Naive thymus-derived CD8-positive, alpha-beta T cell (primary cell): ENCODE results near the gene PTPN23. TPM values are rescaled to one million over a fixed set of nuclear protein-coding genes. Genes with fewer than 3 reads are reported as not detected.
A peak's percentile ranks its signal among the peaks of the same experiment; 100 is the strongest.

Source experiments
- ATAC-seq, 2 donors: fragments of 150-1000 bp; cut with Tn5 transposase in 1 of 2; sonication (Bioruptor Pico), chemical (Tn5 transposase) in 1 of 2; 1 replicate in 1 of 2; 2 replicates in 1 of 2; pipeline ENCODE4 v1.10.0; 2021; ENCODE audit warnings: mild to moderate bottlenecking in 2 of 2, moderate library complexity in 2 of 2
- POLR2A ChIA-PET: fragments of 350-600 bp; sonication (Branson Sonifier 250); formaldehyde crosslinking; loops from one replicate; lab custom pipeline; 2021; ENCODE audit warnings: antibody characterized with exemption; lab: Charles Lee
- DNase-seq, 10 donors: peaks; one replicate each; pipeline versions ENCODE4 v3.0.0 to v3.0.0-alpha.2; 2020 to 2022
- H3K27ac Mint-ChIP-seq, 10 donors: one replicate each; pipeline ENCODE4 v1.8.0; 2020 to 2022; ENCODE audit warnings: mild to moderate bottlenecking in 10 of 10, mixed read lengths in 10 of 10, moderate library complexity in 4 of 10, inconsistent platforms in 1 of 10
- H3K27me3 Mint-ChIP-seq, 5 donors: one replicate each; pipeline ENCODE4 v1.8.0; 2021 to 2022; ENCODE audit warnings: mixed read lengths in 5 of 5
- H3K36me3 Mint-ChIP-seq, 3 donors: one replicate each; pipeline ENCODE4 v1.8.0; 2020 to 2022; ENCODE audit warnings: mixed read lengths in 3 of 3, mild to moderate bottlenecking in 2 of 3, inconsistent platforms in 1 of 3
- H3K4me1 Mint-ChIP-seq, 4 donors: one replicate each; pipeline ENCODE4 v1.8.0; 2021 to 2022; ENCODE audit warnings: mixed read lengths in 4 of 4
- H3K4me3 Mint-ChIP-seq, 10 donors: one replicate each; pipeline ENCODE4 v1.8.0; 2020 to 2022; ENCODE audit warnings: mild to moderate bottlenecking in 10 of 10, mixed read lengths in 10 of 10, moderate library complexity in 6 of 10, inconsistent platforms in 1 of 10
- H3K9me3 Mint-ChIP-seq, 9 donors: one replicate each; pipeline ENCODE4 v1.8.0; 2020 to 2022; ENCODE audit warnings: mixed read lengths in 9 of 9, mild to moderate bottlenecking in 3 of 9, inconsistent platforms in 1 of 9, moderate library complexity in 1 of 9
- polyA plus RNA-seq, 3 donors: library from polyadenylated mRNA; unstranded; fragments of 300-500 nt; fragmentation: Illumina TruSeq; gene quantifications; one replicate each; pipeline ENCODE4 v1.2.3, GENCODE V29; 2021
- total RNA-seq, 8 experiments: library from RNA in 2 of 8; stranded (reverse) in 2 of 8; gene quantifications; one replicate each; pipeline ENCODE4 v1.2.3 and lab custom pipeline; 2021 to 2026

PTPN23 gene
- total and polyA plus RNA-seq, 5 experiments from 2014 or later, result 3.0 to 63.8 (median 3.9) TPM

DNA sequence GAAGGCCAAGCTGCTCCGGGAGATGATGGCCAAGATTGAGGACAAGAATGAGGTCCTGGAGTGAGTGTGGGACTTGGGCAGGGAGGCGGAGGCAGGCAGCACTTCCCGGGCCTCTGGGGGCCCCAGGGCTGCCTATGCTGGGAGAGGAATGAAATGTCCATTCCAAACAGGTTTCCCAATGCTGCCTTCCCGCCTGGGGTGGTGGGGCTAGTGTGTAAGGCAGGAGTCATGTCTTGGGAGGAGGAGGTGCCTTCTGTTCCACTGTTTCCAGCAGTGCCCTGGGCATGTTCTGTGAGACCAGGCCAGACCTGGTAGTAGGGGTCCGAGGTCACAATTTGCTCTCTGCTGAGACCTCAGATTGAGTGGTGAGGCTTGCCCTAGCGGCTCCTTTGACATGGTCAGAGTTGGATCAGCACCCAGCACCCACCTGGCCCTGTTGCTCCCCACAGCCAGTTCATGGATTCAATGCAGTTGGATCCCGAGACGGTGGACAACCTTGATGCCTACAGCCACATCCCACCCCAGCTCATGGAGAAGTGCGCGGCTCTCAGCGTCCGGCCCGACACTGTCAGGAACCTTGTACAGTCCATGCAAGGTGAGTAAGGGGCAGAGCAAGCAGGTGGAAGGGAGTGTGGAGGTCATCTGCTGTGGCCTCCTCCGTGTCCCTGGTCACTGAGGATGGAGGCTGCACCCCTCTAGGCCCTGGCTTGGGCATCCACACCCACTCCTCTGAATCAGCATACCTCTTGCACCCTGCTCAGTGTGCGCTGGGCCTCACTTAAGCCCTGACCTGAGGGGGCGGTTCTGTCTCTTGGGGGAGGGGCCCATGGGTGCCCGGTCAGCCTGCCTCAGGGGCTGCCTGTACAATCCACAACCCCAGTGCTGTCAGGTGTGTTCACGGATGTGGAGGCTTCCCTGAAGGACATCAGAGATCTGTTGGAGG is 27.3 kb downstream of the PTPN23 start:
- H3K4me1 Mint-ChIP-seq, result peaks cover 2 to 4% (median 3%) of the 10 kb centered on the region in 4 donors
- no peaks in the 10 kb centered on the region for H3K9me3 Mint-ChIP-seq
- no peaks in the 10 kb centered on the region for H3K27me3 Mint-ChIP-seq
- ATAC-seq (no peak), DNase-seq (no peak)
- no peak overlapping the region for H3K4me3 Mint-ChIP-seq
- H3K36me3 Mint-ChIP-seq, result peaks cover 0 to 42% (median 5%) of the 10 kb centered on the region in 3 donors
- POLR2A ChIA-PET, result interaction anchor here (1.8 kb wide), 1 partner anchor 13 kb away, joined by 3 read pairs; no protein-coding TSS in a partner anchor
- peak overlapping the region in 1 of 10 donors; percentile 79 for H3K27ac Mint-ChIP-seq

DNA sequence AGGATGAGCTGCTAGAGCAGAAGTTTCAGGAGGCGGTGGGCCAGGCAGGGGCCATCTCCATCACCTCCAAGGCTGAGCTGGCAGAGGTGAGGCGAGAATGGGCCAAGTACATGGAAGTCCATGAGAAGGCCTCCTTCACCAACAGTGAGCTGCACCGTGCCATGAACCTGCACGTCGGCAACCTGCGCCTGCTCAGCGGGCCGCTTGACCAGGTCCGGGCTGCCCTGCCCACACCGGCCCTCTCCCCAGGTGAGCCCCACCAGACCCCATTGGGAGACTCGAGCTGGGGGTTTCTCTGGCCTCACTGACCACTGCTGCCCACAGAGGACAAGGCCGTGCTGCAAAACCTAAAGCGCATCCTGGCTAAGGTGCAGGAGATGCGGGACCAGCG is 28.0 kb downstream of the PTPN23 start:
- Mint-ChIP-seq H3K36me3 (peaks cover 0 to 43% (median 4%) of the 10 kb centered on the region in 3 donors), H3K4me1 (peaks cover 2 to 5% (median 2%) of the 10 kb centered on the region in 4 donors), H3K27me3 (no peaks in the 10 kb centered on the region), H3K27ac (no peak overlapping the region), H3K9me3 (no peaks in the 10 kb centered on the region), H3K4me3 (no peak overlapping the region)
- POLR2A ChIA-PET, result no interaction called here
- DNase-seq (no peak), ATAC-seq (no peak)

DNA sequence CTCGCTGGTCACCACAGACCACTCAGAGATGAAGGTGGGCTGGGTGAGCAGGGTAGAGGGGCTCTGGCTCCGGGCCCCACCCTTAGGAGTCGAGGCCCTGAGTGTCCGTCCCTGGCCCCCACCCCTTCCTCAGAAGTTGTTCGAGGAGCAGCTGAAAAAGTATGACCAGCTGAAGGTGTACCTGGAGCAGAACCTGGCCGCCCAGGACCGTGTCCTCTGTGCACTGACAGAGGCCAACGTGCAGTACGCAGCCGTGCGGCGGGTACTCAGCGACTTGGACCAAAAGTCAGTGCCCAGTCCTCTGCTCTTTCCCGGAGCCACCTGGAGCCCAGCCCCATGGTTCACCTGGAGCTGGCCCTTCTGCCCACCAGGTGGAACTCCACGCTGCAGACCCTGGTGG is 28.5 kb downstream of the PTPN23 start:
- Mint-ChIP-seq H3K4me3 (no peak overlapping the region), H3K27me3 (no peaks in the 10 kb centered on the region), H3K36me3 (peaks cover 0 to 44% (median 4%) of the 10 kb centered on the region in 3 donors), H3K27ac (no peak overlapping the region), H3K4me1 (peaks cover 0 to 5% (median 2%) of the 10 kb centered on the region in 4 donors), H3K9me3 (no peaks in the 10 kb centered on the region)
- POLR2A ChIA-PET, result interaction anchor here (1.1 kb wide), 1 partner anchor 20 kb away, joined by 3 read pairs; no protein-coding TSS in a partner anchor
- DNase-seq (no peak), ATAC-seq (no peak)

- Mint-ChIP-seq H3K9me3 (no peaks in the 10 kb centered on the region), H3K27me3 (no peaks in the 10 kb centered on the region), H3K4me3 (no peak overlapping the region), H3K36me3 (peaks cover 0 to 45% (median 4%) of the 10 kb centered on the region in 3 donors), H3K4me1 (peaks cover 0 to 5% (median 2%) of the 10 kb centered on the region in 4 donors), H3K27ac (no peak overlapping the region)
- no peak for DNase-seq
- POLR2A ChIA-PET, result interaction anchor here (1.1 kb wide), 1 partner anchor 20 kb away, joined by 3 read pairs; no protein-coding TSS in a partner anchor
- ATAC-seq, result no peak
Measured at GRCh38 chr3:47409688-47410416, 29.0 kb downstream of the PTPN23 start.

- DNase-seq (no peak), ATAC-seq (no peak)
- Mint-ChIP-seq H3K4me3 (no peak overlapping the region), H3K4me1 (peaks cover 0 to 5% (median 2%) of the 10 kb centered on the region in 4 donors), H3K9me3 (no peaks in the 10 kb centered on the region), H3K27ac (peak overlapping the region in 1 of 10 donors; percentile 44), H3K36me3 (peaks cover 0 to 51% (median 4%) of the 10 kb centered on the region in 3 donors), H3K27me3 (no peaks in the 10 kb centered on the region)
- POLR2A ChIA-PET, result interaction anchor here (1.1 kb wide), 1 partner anchor 21 kb away, joined by 3 read pairs; no protein-coding TSS in a partner anchor
Measured at GRCh38 chr3:47410417-47410720, 29.5 kb downstream of the PTPN23 start.

DNA sequence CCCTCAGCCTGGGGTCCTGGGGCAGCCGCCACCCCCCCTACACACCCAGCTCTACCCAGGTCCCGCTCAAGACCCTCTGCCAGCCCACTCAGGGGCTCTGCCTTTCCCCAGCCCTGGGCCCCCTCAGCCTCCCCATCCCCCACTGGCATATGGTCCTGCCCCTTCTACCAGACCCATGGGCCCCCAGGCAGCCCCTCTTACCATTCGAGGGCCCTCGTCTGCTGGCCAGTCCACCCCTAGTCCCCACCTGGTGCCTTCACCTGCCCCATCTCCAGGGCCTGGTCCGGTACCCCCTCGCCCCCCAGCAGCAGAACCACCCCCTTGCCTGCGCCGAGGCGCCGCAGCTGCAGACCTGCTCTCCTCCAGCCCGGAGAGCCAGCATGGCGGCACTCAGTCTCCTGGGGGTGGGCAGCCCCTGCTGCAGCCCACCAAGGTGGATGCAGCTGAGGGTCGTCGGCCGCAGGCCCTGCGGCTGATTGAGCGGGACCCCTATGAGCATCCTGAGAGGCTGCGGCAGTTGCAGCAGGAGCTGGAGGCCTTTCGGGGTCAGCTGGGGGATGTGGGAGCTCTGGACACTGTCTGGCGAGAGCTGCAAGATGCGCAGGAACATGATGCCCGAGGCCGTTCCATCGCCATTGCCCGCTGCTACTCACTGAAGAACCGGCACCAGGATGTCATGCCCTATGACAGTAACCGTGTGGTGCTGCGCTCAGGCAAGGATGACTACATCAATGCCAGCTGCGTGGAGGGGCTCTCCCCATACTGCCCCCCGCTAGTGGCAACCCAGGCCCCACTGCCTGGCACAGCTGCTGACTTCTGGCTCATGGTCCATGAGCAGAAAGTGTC is 30.2 kb downstream of the PTPN23 start:
- H3K36me3 Mint-ChIP-seq, result peaks cover 0 to 56% (median 4%) of the 10 kb centered on the region in 3 donors
- POLR2A ChIA-PET, result no interaction called here
- H3K4me1 Mint-ChIP-seq, result peaks cover 0 to 5% (median 2%) of the 10 kb centered on the region in 4 donors

GRCh38 chr3:47411696-47412452 is 31.1 kb downstream of the PTPN23 start:
- DNase-seq (no peak), ATAC-seq (no peak)
- no peaks in the 10 kb centered on the region for H3K27me3 Mint-ChIP-seq
- H3K4me1 Mint-ChIP-seq, result peaks cover 0 to 5% (median 2%) of the 10 kb centered on the region in 4 donors
- no peaks in the 10 kb centered on the region for H3K9me3 Mint-ChIP-seq
- POLR2A ChIA-PET, result no interaction called here
- H3K27ac Mint-ChIP-seq, result no peak overlapping the region
- peaks cover 0 to 57% (median 4%) of the 10 kb centered on the region in 3 donors for H3K36me3 Mint-ChIP-seq
- H3K4me3 Mint-ChIP-seq, result no peak overlapping the region

More for the DNA sequence above, 30.2 kb downstream of the PTPN23 start:
- H3K4me3 Mint-ChIP-seq, result peak overlapping the region in 1 of 10 donors; percentile 33
- ATAC-seq (no peak), DNase-seq (no peak)
- no peaks in the 10 kb centered on the region for H3K27me3 Mint-ChIP-seq
- H3K27ac Mint-ChIP-seq, result peak overlapping the region in 2 of 10 donors; percentile 7 to 79
- H3K9me3 Mint-ChIP-seq, result no peaks in the 10 kb centered on the region

- no peak for DNase-seq
- Mint-ChIP-seq H3K27ac (peak overlapping the region in 1 of 10 donors; percentile 46), H3K4me1 (peaks cover 0 to 5% (median 2%) of the 10 kb centered on the region in 4 donors), H3K36me3 (peaks cover 0 to 55% (median 4%) of the 10 kb centered on the region in 3 donors), H3K4me3 (no peak overlapping the region), H3K27me3 (no peaks in the 10 kb centered on the region), H3K9me3 (no peaks in the 10 kb centered on the region)
- ATAC-seq, result no peak
- POLR2A ChIA-PET, result no interaction called here
Measured at GRCh38 chr3:47412453-47412756, 31.6 kb downstream of the PTPN23 start.

DNA sequence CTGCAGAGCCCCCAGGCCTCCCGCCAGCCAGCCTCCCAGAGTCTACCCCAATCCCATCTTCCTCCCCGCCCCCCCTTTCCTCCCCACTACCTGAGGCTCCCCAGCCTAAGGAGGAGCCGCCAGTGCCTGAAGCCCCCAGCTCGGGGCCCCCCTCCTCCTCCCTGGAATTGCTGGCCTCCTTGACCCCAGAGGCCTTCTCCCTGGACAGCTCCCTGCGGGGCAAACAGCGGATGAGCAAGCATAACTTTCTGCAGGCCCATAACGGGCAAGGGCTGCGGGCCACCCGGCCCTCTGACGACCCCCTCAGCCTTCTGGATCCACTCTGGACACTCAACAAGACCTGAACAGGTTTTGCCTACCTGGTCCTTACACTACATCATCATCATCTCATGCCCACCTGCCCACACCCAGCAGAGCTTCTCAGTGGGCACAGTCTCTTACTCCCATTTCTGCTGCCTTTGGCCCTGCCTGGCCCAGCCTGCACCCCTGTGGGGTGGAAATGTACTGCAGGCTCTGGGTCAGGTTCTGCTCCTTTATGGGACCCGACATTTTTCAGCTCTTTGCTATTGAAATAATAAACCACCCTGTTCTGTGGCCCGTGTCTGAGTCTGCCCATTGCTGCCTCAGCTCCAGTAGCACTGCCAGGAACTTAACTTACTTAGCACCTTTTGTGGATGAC is 32.2 kb downstream of the PTPN23 start:
- no peak overlapping the region for H3K4me3 Mint-ChIP-seq
- no peaks in the 10 kb centered on the region for H3K9me3 Mint-ChIP-seq
- no peaks in the 10 kb centered on the region for H3K27me3 Mint-ChIP-seq
- POLR2A ChIA-PET, result interaction anchor here (0.6 kb wide), 1 partner anchor 1481 kb away, joined by 4 read pairs; no protein-coding TSS in a partner anchor
- ATAC-seq (no peak), DNase-seq (no peak)
- H3K27ac Mint-ChIP-seq, result peak overlapping the region in 6 of 10 donors; percentile 46 to 85 (median 52)
- H3K4me1 Mint-ChIP-seq, result peaks cover 0 to 5% (median 2%) of the 10 kb centered on the region in 4 donors
- peaks cover 0 to 50% (median 4%) of the 10 kb centered on the region in 3 donors for H3K36me3 Mint-ChIP-seq

- H3K27me3 Mint-ChIP-seq, result no peaks in the 10 kb centered on the region
- no peak for DNase-seq
- H3K9me3 Mint-ChIP-seq, result no peaks in the 10 kb centered on the region
- POLR2A ChIA-PET, result interaction anchor here (0.6 kb wide), 1 partner anchor 1481 kb away, joined by 4 read pairs; no protein-coding TSS in a partner anchor
- no peak for ATAC-seq
- H3K4me1 Mint-ChIP-seq, result peaks cover 0 to 5% (median 2%) of the 10 kb centered on the region in 4 donors
- no peak overlapping the region for H3K4me3 Mint-ChIP-seq
- peak overlapping the region in 1 of 10 donors; percentile 56 for H3K27ac Mint-ChIP-seq
- peaks cover 0 to 44% (median 3%) of the 10 kb centered on the region in 3 donors for H3K36me3 Mint-ChIP-seq
Measured at GRCh38 chr3:47413751-47414150, 32.9 kb downstream of the PTPN23 start.

GRCh38 chr3:47414161-47414564 is 33.3 kb downstream of the PTPN23 start:
- Mint-ChIP-seq H3K9me3 (no peaks in the 10 kb centered on the region), H3K27ac (no peak overlapping the region), H3K27me3 (no peaks in the 10 kb centered on the region), H3K36me3 (peaks cover 0 to 48% (median 5%) of the 10 kb centered on the region in 3 donors), H3K4me3 (no peak overlapping the region), H3K4me1 (peaks cover 0 to 5% (median 4%) of the 10 kb centered on the region in 4 donors)
- DNase-seq (no peak), ATAC-seq (no peak)
- POLR2A ChIA-PET, result no interaction called here
